ENCODE measurements around the gene LDB3.

The LDB3 gene

DNA sequence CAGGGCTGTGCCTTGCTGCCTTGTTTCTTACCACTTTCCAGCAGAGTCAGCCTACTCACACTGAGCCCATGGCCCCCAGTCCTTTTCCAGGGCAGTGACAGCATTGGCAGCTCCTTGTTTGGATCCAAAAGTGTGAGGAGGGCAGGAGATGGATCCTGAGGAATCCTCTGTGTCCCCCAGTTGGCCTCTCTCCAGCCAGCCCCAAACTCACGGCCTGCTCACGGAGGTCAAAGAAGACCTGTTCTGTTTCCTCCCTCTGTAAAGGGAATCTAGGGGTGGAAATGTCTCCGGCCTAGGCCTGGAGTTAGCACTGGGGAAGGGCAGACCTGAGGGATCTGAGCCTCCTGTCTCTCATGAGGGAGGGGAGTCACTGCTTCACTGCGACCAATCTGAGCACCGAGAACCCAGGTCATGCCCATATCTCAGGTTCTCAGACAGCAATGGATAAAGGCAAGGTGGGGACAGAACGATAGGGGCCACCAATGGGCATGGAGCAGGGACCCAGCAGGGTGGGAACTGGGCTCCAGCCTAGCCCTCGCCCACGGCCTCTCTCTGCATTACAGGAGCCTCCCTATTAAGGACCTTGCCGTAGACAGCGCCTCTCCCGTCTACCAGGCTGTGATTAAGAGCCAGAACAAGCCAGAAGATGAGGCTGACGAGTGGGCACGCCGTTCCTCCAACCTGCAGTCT, 23.2 kb downstream of the LDB3 start:
- Histone ChIP-seq H3K27me3 (ENCODE audit: control insufficient read depth in 1 of 2, insufficient read depth in 2 of 2, low read length in 2 of 2) (no peaks in the 10 kb centered on the region), H3K27ac (ENCODE audit: low read depth, low read length) (peak overlapping the region; percentile 17), H3K4me3 (ENCODE audit: low read depth in 1 of 2, low read length in 2 of 2) (no peak overlapping the region), H3K9ac (ENCODE audit: low read length) (no peak overlapping the region), H3K36me3 (ENCODE audit: insufficient read depth, low read length) (peaks cover 34% of the 10 kb centered on the region), H3K9me3 (ENCODE audit: low read length) (no peaks in the 10 kb centered on the region), H3K4me1 (ENCODE audit: insufficient read depth, low read length) (peaks cover 40% of the 10 kb centered on the region)

DNA sequence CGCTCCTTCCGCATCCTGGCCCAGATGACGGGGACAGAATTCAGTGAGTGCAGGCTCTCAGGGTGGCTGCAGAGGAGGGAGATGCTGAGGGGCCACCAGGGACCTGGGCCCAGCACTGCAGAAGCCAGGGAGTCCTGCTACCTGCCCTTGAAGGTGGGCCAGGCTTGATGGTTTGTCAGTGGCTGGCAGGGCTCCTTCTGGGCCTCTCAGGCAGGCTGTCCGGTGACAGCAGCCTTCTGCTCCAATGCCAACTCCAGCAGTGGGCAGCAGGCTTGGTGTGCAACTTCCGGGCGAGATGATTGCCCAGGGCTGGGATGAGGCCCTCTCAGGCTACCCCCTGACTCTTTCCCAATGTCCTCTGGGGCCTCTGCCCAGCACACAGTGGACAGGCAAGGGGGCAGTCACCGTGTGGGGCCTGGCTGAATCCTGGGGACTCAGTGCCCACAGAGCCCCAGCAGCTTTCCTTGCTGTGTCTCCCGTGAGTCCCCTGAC, 23.8 kb downstream of the LDB3 start:
- no peaks in the 10 kb centered on the region for H3K27me3 ChIP-seq (ENCODE audit: control insufficient read depth in 1 of 2, insufficient read depth in 2 of 2, low read length in 2 of 2)
- H3K4me3 ChIP-seq (ENCODE audit: low read depth in 1 of 2, low read length in 2 of 2): no peak overlapping the region
- H3K9ac ChIP-seq (ENCODE audit: low read length): no peak overlapping the region
- no peak overlapping the region for H3K27ac ChIP-seq (ENCODE audit: low read depth, low read length)
- H3K4me1 ChIP-seq (ENCODE audit: insufficient read depth, low read length): peaks cover 36% of the 10 kb centered on the region
- H3K9me3 ChIP-seq (ENCODE audit: low read length): no peaks in the 10 kb centered on the region
- peaks cover 38% of the 10 kb centered on the region for H3K36me3 ChIP-seq (ENCODE audit: insufficient read depth, low read length)

DNA sequence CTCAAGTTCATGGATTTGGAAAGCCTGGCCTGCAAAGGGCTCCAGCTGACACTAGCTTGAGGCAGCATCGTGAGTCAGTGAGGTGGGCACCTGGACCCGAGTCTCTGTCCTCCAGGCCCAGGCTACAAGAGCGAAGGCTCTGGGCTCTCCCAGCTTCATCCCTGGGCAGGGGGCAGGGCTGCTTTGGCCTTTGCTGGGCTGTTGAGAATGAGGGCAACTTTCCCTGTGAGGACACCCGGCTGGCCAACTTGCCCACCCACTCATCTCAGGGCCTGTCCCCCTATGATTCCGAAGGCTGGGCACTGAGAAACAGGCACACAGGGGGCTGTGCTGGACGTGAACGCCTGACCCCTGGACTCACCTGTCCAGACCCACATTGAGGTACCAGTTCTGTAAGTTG, 24.4 kb downstream of the LDB3 start:
- no peak overlapping the region for H3K4me3 ChIP-seq (ENCODE audit: low read depth in 1 of 2, low read length in 2 of 2)
- H3K9ac ChIP-seq (ENCODE audit: low read length): no peak overlapping the region
- H3K4me1 ChIP-seq (ENCODE audit: insufficient read depth, low read length): peaks cover 30% of the 10 kb centered on the region
- peaks cover 39% of the 10 kb centered on the region for H3K36me3 ChIP-seq (ENCODE audit: insufficient read depth, low read length)
- H3K27ac ChIP-seq (ENCODE audit: low read depth, low read length): no peak overlapping the region
- no peaks in the 10 kb centered on the region for H3K9me3 ChIP-seq (ENCODE audit: low read length)
- H3K27me3 ChIP-seq (ENCODE audit: control insufficient read depth in 1 of 2, insufficient read depth in 2 of 2, low read length in 2 of 2): no peaks in the 10 kb centered on the region

DNA sequence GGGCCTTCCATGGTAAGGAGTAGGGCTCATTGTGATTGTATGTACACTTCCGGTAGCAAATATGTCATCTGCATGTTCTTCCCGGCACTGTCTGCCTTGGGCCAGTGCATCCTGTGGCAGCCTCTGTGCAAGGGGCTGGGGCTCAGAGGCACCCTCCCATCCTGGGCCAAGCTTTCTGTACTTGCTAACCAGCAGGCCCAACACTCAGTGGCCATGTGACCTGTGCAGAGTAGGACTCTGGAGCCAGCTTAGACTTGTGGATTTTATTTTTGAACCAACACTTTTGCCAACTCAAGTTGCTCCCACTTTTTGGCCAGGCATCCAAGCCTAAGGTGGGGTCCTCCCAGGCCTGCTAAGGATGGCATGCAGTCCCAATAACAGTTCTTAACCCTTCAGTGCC, 25.0 kb downstream of the LDB3 start:
- Histone ChIP-seq H3K36me3 (ENCODE audit: insufficient read depth, low read length) (peaks cover 45% of the 10 kb centered on the region), H3K27ac (ENCODE audit: low read depth, low read length) (no peak overlapping the region), H3K9ac (ENCODE audit: low read length) (no peak overlapping the region)

DNA sequence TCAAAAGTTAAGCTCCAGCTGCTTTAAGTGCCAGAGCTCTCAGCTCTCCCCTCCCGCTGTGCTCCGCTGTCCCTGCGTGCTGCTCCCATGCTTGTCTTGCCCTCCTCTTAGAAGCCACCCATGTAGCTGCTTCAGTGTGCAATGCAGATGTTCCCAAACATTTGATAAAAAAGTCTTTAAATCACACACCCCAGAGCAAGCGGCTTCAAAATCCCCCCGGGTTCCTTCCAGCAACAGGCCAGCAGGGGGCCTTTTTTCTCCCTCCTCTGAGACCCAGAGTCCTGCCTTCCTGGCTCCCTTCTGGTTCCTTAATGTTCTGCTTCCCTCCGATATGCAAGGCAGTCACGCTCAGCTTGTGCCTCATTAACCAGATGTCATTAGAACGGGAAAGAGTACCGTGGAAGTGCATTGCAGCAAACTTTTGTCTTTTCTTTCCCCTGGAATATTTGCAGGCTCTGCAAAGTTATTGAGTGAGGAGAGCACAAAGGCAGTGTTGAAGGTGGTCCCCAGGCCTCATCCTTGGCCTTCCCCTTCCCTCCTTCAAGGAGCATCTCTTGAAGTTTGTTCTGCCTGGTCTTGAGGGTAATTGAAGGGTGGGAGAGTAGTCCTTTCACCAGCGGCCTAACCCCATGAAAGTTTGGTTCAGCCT, 25.5 kb downstream of the LDB3 start:
- Histone ChIP-seq H3K36me3 (ENCODE audit: insufficient read depth, low read length) (peaks cover 50% of the 10 kb centered on the region), H3K27me3 (ENCODE audit: control insufficient read depth in 1 of 2, insufficient read depth in 2 of 2, low read length in 2 of 2) (no peaks in the 10 kb centered on the region), H3K4me1 (ENCODE audit: insufficient read depth, low read length) (peaks cover 18% of the 10 kb centered on the region), H3K9ac (ENCODE audit: low read length) (no peak overlapping the region), H3K4me3 (ENCODE audit: low read depth in 1 of 2, low read length in 2 of 2) (no peak overlapping the region), H3K27ac (ENCODE audit: low read depth, low read length) (no peak overlapping the region), H3K9me3 (ENCODE audit: low read length) (no peaks in the 10 kb centered on the region)

More for the DNA sequence above, 25.0 kb downstream of the LDB3 start:
- peaks cover 24% of the 10 kb centered on the region for H3K4me1 ChIP-seq (ENCODE audit: insufficient read depth, low read length)
- H3K27me3 ChIP-seq (ENCODE audit: control insufficient read depth in 1 of 2, insufficient read depth in 2 of 2, low read length in 2 of 2): no peaks in the 10 kb centered on the region
- no peaks in the 10 kb centered on the region for H3K9me3 ChIP-seq (ENCODE audit: low read length)
- H3K4me3 ChIP-seq (ENCODE audit: low read depth in 1 of 2, low read length in 2 of 2): no peak overlapping the region

DNA sequence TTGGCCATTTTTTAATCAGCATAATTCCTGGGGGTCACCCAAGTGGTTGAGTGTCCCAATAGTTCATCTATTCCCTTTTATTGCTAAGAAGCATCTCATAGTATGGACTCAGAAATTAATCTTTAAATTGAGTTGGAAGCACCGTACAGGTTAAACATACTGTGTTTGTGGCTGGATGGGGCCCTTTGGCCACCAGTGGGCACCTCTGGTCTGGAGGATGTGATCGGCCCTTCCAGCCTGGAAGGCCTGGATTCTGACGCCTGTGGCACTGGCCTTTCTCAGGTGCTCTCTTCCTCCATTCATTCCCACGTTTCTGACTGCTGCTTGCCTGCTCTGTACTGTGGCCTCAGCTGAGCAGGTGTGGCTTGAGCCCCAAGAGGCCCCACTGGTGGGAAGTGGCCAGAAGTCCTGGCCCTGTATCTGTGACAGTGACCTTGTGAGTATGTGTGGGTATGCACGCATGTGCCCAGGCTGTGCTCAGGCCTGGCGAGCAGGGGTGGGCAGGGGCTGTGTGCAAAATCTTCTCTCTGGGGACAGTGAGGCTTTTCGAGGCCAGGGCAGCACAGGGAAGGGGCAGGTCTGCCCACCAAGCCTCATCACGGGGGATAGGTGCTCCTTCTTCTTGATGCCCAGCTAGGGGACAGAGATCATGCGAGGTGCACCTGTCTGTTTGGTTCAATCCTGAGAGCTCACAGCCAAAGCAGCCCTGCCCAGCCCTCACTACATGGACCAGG, 30.1 kb downstream of the LDB3 start:
- Histone ChIP-seq H3K9ac (ENCODE audit: low read length) (no peak overlapping the region), H3K9me3 (ENCODE audit: low read length) (no peaks in the 10 kb centered on the region), H3K36me3 (ENCODE audit: insufficient read depth, low read length) (peaks cover 66% of the 10 kb centered on the region), H3K4me3 (ENCODE audit: low read depth in 1 of 2, low read length in 2 of 2) (no peak overlapping the region), H3K4me1 (ENCODE audit: insufficient read depth, low read length) (peaks cover 7% of the 10 kb centered on the region), H3K27ac (ENCODE audit: low read depth, low read length) (no peak overlapping the region), H3K27me3 (ENCODE audit: control insufficient read depth in 1 of 2, insufficient read depth in 2 of 2, low read length in 2 of 2) (no peaks in the 10 kb centered on the region)

DNA sequence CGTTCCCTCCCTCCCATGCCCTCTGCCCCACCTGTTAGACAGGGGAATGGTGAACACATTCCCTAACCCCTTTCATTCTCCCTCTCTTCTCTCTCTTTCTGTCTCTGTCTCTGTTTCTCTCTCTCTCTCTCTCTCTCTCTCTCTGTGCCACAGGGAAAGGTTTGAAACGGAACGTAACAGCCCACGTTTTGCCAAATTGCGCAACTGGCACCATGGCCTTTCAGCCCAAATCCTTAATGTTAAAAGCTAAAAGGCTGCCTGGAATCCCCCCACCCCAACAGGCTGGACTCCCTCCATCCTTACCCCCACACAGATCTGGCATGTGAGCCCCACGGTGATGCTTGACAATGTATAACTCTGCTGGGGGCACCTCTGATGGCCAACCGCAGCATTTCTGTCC, 30.8 kb downstream of the LDB3 start:
- Histone ChIP-seq H3K9me3 (ENCODE audit: low read length) (no peaks in the 10 kb centered on the region), H3K4me3 (ENCODE audit: low read depth in 1 of 2, low read length in 2 of 2) (no peak overlapping the region), H3K36me3 (ENCODE audit: insufficient read depth, low read length) (peaks cover 67% of the 10 kb centered on the region), H3K27ac (ENCODE audit: low read depth, low read length) (no peak overlapping the region), H3K9ac (ENCODE audit: low read length) (no peak overlapping the region), H3K27me3 (ENCODE audit: control insufficient read depth in 1 of 2, insufficient read depth in 2 of 2, low read length in 2 of 2) (no peaks in the 10 kb centered on the region), H3K4me1 (ENCODE audit: insufficient read depth, low read length) (no peaks in the 10 kb centered on the region)

DNA sequence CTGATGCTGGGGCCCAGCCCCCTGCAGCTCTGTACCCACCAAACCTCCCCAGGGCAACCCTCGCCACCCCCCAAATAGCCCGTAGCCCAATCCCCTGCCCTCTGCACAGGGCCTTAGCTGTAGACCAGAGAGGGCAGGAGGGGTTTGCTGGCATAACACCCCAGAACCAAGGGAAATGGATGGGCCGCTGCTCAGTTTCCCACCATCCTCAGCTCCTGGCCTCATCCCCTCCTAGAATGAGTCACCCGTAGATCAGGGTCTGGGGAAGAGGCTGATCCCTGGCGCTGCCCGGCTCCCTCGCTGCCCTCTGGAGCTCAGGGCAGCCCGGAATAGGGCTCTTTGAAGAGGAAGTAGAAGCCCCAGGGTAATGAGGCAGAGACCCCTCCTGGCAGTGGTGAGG, 31.2 kb downstream of the LDB3 start:
- H3K4me3 ChIP-seq (ENCODE audit: low read depth in 1 of 2, low read length in 2 of 2): no peak overlapping the region
- no peaks in the 10 kb centered on the region for H3K9me3 ChIP-seq (ENCODE audit: low read length)
- H3K36me3 ChIP-seq (ENCODE audit: insufficient read depth, low read length): peaks cover 62% of the 10 kb centered on the region
- no peak overlapping the region for H3K27ac ChIP-seq (ENCODE audit: low read depth, low read length)
- H3K4me1 ChIP-seq (ENCODE audit: insufficient read depth, low read length): no peaks in the 10 kb centered on the region
- H3K9ac ChIP-seq (ENCODE audit: low read length): no peak overlapping the region
- no peaks in the 10 kb centered on the region for H3K27me3 ChIP-seq (ENCODE audit: control insufficient read depth in 1 of 2, insufficient read depth in 2 of 2, low read length in 2 of 2)

DNA sequence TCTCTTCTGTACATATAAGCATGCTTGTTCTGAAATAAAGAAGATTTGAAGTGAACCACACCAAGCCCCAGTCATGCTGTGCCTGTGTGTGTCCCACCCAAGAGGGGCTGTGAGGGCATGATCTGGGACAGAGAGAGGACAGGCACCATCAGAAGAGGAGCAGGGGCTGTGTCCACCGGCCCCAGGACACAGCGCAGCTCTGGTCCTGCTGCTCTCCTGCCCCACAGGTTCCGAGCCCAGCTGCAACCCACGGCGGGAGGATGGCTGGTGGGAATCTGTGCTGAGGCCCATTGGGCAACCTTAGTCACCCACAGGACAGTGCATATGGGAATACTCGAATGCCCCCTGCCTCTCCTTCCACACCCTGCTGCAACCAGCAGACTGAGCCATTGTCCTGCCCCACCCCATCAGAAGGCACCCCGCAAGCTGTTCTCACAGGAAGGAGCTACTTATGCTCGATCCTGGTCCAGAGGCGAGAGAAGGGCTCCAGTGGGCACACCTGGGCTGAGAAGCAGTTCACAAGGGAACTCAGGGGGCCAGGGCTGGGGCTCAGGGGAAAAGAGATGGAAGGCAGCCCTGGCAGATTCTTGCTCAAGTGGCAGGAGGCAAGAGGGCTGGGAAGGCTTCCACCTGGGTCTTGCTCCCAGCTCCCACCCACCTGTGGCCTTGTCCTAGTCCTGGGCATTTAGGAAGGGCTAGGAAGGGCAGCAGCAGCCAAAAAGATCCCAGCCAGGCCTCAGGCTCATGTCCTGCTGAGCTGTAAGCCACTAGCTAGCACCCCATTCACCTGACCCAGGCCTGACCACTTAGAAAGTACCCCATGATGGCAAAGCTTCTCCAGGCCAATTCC, 31.9 kb downstream of the LDB3 start:
- Histone ChIP-seq H3K27me3 (ENCODE audit: control insufficient read depth in 1 of 2, insufficient read depth in 2 of 2, low read length in 2 of 2) (no peaks in the 10 kb centered on the region), H3K27ac (ENCODE audit: low read depth, low read length) (no peak overlapping the region), H3K36me3 (ENCODE audit: insufficient read depth, low read length) (peaks cover 57% of the 10 kb centered on the region), H3K9me3 (ENCODE audit: low read length) (no peaks in the 10 kb centered on the region), H3K4me1 (ENCODE audit: insufficient read depth, low read length) (no peaks in the 10 kb centered on the region), H3K4me3 (ENCODE audit: low read depth in 1 of 2, low read length in 2 of 2) (no peak overlapping the region), H3K9ac (ENCODE audit: low read length) (no peak overlapping the region)

DNA sequence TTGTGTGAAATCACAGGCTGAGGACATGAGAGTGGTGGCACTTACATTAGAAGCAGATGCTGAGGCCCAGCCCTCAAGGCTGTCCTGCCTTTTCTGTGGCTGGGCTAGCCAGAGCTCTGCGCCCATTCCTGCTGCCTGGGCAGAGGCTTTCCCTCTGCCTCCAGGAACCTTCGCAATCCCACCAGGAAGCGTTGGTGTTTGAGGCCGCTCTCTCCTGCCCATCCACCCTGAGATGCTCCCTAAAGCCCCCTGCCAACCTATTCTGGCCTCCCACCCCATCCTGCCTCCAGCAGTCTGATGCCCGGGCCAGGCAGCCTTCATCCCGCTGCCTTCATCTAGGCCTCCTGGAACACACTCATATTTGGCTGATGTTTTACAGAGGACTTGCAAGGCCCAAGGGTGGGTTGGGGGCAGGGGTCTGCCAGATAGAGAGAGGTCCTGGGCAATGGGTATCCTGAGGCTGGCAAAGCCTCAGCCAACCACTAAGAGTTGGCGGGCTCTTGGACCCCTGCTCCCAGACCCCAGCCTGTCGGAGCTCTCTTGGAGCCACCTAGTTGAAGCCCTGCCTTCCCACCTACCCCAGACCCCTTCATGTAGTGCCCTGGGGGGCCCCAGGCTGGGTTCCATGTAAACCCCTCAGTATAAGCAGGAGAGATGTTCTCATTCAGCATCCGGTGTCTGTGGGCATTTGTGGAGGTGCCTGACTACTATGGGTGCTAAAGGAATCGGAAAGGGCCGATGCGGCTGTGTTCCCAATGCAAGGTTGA, 32.7 kb downstream of the LDB3 start:
- Histone ChIP-seq H3K36me3 (ENCODE audit: insufficient read depth, low read length) (peaks cover 49% of the 10 kb centered on the region), H3K27me3 (ENCODE audit: control insufficient read depth in 1 of 2, insufficient read depth in 2 of 2, low read length in 2 of 2) (no peaks in the 10 kb centered on the region), H3K4me3 (ENCODE audit: low read depth in 1 of 2, low read length in 2 of 2) (no peak overlapping the region), H3K9ac (ENCODE audit: low read length) (no peak overlapping the region), H3K9me3 (ENCODE audit: low read length) (no peaks in the 10 kb centered on the region), H3K4me1 (ENCODE audit: insufficient read depth, low read length) (no peaks in the 10 kb centered on the region), H3K27ac (ENCODE audit: low read depth, low read length) (no peak overlapping the region)
